Measurements from ENCODE around the gene TUT1.
"Not testable (repeated sequence)": the region's sequence is repeated elsewhere in the genome, so short reads cannot be mapped to it uniquely, and the experiment has no call there.

The TUT1 gene

GRCh38 chr11:62555464-62556107 lies 35.7 kb downstream of the TUT1 start:
- peak; percentile 94 for DNase-seq

GRCh38 chr11:62554387-62555167 lies 36.7 kb downstream of the TUT1 start:
- DNase-seq: peak; percentile 18

GRCh38 chr11:62553839-62554361 lies 37.4 kb downstream of the TUT1 start:
- DNase-seq: peak; percentile 22

- DNase-seq: peak; percentile 89
Measured at GRCh38 chr11:62553080-62553838, 38.1 kb downstream of the TUT1 start.

GRCh38 chr11:62552485-62553079 lies 38.7 kb downstream of the TUT1 start:
- DNase-seq: no peak

GRCh38 chr11:62550478-62550877 lies 40.8 kb downstream of the TUT1 start:
- DNase-seq: not testable (repeated sequence)

- no peak for DNase-seq
Measured at GRCh38 chr11:62548545-62549335, 42.6 kb downstream of the TUT1 start.

GRCh38 chr11:62547691-62548281 lies 43.5 kb downstream of the TUT1 start:
- DNase-seq: no peak

GRCh38 chr11:62546929-62547625 lies 44.2 kb downstream of the TUT1 start:
- DNase-seq: no peak

- peak; percentile 84 for DNase-seq
Measured at GRCh38 chr11:62546244-62546928, 44.9 kb downstream of the TUT1 start, which contains the start of gene AHNAK. AHNAK (minus strand) TSS chr11:62546806; CDS start chr11:62536098, 10,708 bp downstream.

GRCh38 chr11:62545437-62546243 lies 45.7 kb downstream of the TUT1 start:
- DNase-seq: peak; percentile 69

- DNase-seq: peak; percentile 66
Measured at GRCh38 chr11:62544581-62545436, 46.5 kb downstream of the TUT1 start.

GRCh38 chr11:62543680-62544444 lies 47.5 kb downstream of the TUT1 start:
- peak; percentile 30 for DNase-seq

- DNase-seq: peak; percentile 79
Measured at GRCh38 chr11:62542750-62543567, 48.4 kb downstream of the TUT1 start.

GRCh38 chr11:62542111-62542745 lies 49.1 kb downstream of the TUT1 start:
- peak; percentile 22 for DNase-seq

Measured in CD4-positive, alpha-beta T cell treated with Interleukin-21 for 1 hour (primary cell).